Measurements from ENCODE around the gene AP2S1. TPM values are rescaled to one million over a fixed set of nuclear protein-coding genes. Genes with fewer than 3 reads are reported as not detected.

AP2S1 gene
- total and polyA plus RNA-seq, 2 of the 8 experiments (the other 6 are each of a cell fraction or from before 2014, with no cell fraction given), result 195 to 211 TPM

Small RNAs within 50 kb of the gene (small RNA-seq; reads per million reads assigned to genes)
- gene AC008622.3 (ENCODE audit: insufficient read depth) (not detected), gene HNRNPMP2 (ENCODE audit: insufficient read depth) (not detected)

Other genes with a start within 250 kb of the AP2S1 start
- 318 and 326 TPM in 2 replicates for gene CALM3, start 249.5 kb downstream of the AP2S1 start, total RNA-seq (2021; fragmentation: NEBNext Ultra II Directional; extraction: Animal tissue kit (Norgen Biotek cat#: 25700))
- gene CALM3, start 249.5 kb downstream of the AP2S1 start, polyA plus RNA-seq (2011; rRNA removed), result 315 and 405 TPM in 2 replicates
- not detected in 2 replicates for gene PTGIR, start 225.8 kb downstream of the AP2S1 start, total RNA-seq (2021; fragmentation: NEBNext Ultra II Directional; extraction: Animal tissue kit (Norgen Biotek cat#: 25700))
- 0.15 and 0.19 TPM in 2 replicates for gene PTGIR, start 225.8 kb downstream of the AP2S1 start, polyA plus RNA-seq (2011; rRNA removed)
- gene GNG8, start 214.6 kb downstream of the AP2S1 start, total RNA-seq (2021; fragmentation: NEBNext Ultra II Directional; extraction: Animal tissue kit (Norgen Biotek cat#: 25700)), result not detected in 2 replicates
- gene GNG8, start 214.6 kb downstream of the AP2S1 start, polyA plus RNA-seq (2011; rRNA removed), result not detected in 2 replicates
- gene DACT3, start 189.7 kb downstream of the AP2S1 start, total RNA-seq (2021; fragmentation: NEBNext Ultra II Directional; extraction: Animal tissue kit (Norgen Biotek cat#: 25700)), result 1.5 and 2.0 TPM in 2 replicates
- 1.8 and 1.9 TPM in 2 replicates for gene DACT3, start 189.7 kb downstream of the AP2S1 start, polyA plus RNA-seq (2011; rRNA removed)
- gene PRKD2, start 133.7 kb downstream of the AP2S1 start, total RNA-seq (2021; fragmentation: NEBNext Ultra II Directional; extraction: Animal tissue kit (Norgen Biotek cat#: 25700)), result 63.8 and 73.1 TPM in 2 replicates
- gene PRKD2, start 133.7 kb downstream of the AP2S1 start, polyA plus RNA-seq (2011; rRNA removed), result 24.4 and 34.9 TPM in 2 replicates
- gene FKRP, start 104.8 kb downstream of the AP2S1 start, total RNA-seq (2021; fragmentation: NEBNext Ultra II Directional; extraction: Animal tissue kit (Norgen Biotek cat#: 25700)), result 24.4 and 24.8 TPM in 2 replicates
- gene FKRP, start 104.8 kb downstream of the AP2S1 start, polyA plus RNA-seq (2011; rRNA removed), result 17.1 and 29.1 TPM in 2 replicates
- 120 and 124 TPM in 2 replicates for gene STRN4, start 104.4 kb downstream of the AP2S1 start, total RNA-seq (2021; fragmentation: NEBNext Ultra II Directional; extraction: Animal tissue kit (Norgen Biotek cat#: 25700))
- gene STRN4, start 104.4 kb downstream of the AP2S1 start, polyA plus RNA-seq (2011; rRNA removed), result 187 and 298 TPM in 2 replicates
- 290 and 291 TPM in 2 replicates for gene SLC1A5, start 62.3 kb downstream of the AP2S1 start, total RNA-seq (2021; fragmentation: NEBNext Ultra II Directional; extraction: Animal tissue kit (Norgen Biotek cat#: 25700))
- 351 and 475 TPM in 2 replicates for gene SLC1A5, start 62.3 kb downstream of the AP2S1 start, polyA plus RNA-seq (2011; rRNA removed)
- 62.2 and 64.5 TPM in 2 replicates for gene ARHGAP35, start 10.2 kb upstream of the AP2S1 start, total RNA-seq (2021; fragmentation: NEBNext Ultra II Directional; extraction: Animal tissue kit (Norgen Biotek cat#: 25700))
- gene ARHGAP35, start 10.2 kb upstream of the AP2S1 start, polyA plus RNA-seq (2011; rRNA removed), result 29.7 and 32.0 TPM in 2 replicates
- gene NPAS1, start 169.0 kb upstream of the AP2S1 start, total RNA-seq (2021; fragmentation: NEBNext Ultra II Directional; extraction: Animal tissue kit (Norgen Biotek cat#: 25700)), result 9.0 and 9.9 TPM in 2 replicates
- gene NPAS1, start 169.0 kb upstream of the AP2S1 start, polyA plus RNA-seq (2011; rRNA removed), result 13.9 and 26.8 TPM in 2 replicates
- 57.5 and 61.7 TPM in 2 replicates for gene TMEM160, start 197.8 kb upstream of the AP2S1 start, total RNA-seq (2021; fragmentation: NEBNext Ultra II Directional; extraction: Animal tissue kit (Norgen Biotek cat#: 25700))
- 152 and 209 TPM in 2 replicates for gene TMEM160, start 197.8 kb upstream of the AP2S1 start, polyA plus RNA-seq (2011; rRNA removed)

Data from H1 (cell line).